Panc1 (cell line): ENCODE measurements around the gene ZNF19. TPM values are rescaled to one million over a fixed set of nuclear protein-coding genes. Genes with fewer than 3 reads are reported as not detected.

Source experiments
- ATAC-seq: fragments of 200-7000 bp; cut with Tn5 transposase; 2 replicates; pipeline ENCODE4 v1.9.1; 2020; ENCODE audit warnings: mild to moderate bottlenecking, moderate library complexity
- BruUV-seq: library from RNA; stranded (reverse); fragments of 400-500 nt; replicated peaks from 2 replicates; lab custom pipeline; 2021; lab: Mats Ljungman, UMichigan
- CTCF ChIA-PET: fragments of 300-600 bp; sonication (Branson Sonifier 250); formaldehyde crosslinking; loops from one replicate; lab custom pipeline; 2022; ENCODE audit warnings: antibody characterized with exemption; lab: Charles Lee
- POLR2A ChIA-PET: fragments of 300-600 bp; sonication (Branson Sonifier 250); formaldehyde crosslinking; loops from one replicate; lab custom pipeline; 2022; ENCODE audit warnings: antibody characterized with exemption; lab: Charles Lee
- DNase-seq: peaks from one replicate; pipeline ENCODE4 v3.0.0-alpha.2; 2010; ENCODE audit warnings: low read depth, low spot score
- H3K27ac ChIP-seq: 2 replicates; pipeline ENCODE4 v1.5.1; 2011; ENCODE audit warnings: mild to moderate bottlenecking, low read length, inconsistent platforms
- H3K27me3 ChIP-seq: fragments of 200-500 bp; sonication (Bioruptor generic); 2 replicates; pipeline ENCODE4 v1.6.0; 2014; ENCODE audit warnings: low read length, inconsistent platforms; ENCODE audit not compliant: control insufficient read depth, insufficient read depth
- H3K36me3 ChIP-seq: fragments of 200-500 bp; sonication (Bioruptor generic); 2 replicates; pipeline ENCODE4 v1.5.1; 2014; ENCODE audit warnings: inconsistent platforms, mild to moderate bottlenecking, low read length, moderate library complexity; ENCODE audit not compliant: control insufficient read depth, insufficient read depth
- H3K4me1 ChIP-seq: 2 replicates; pipeline ENCODE4 v1.5.1; 2011; ENCODE audit warnings: inconsistent platforms, mild to moderate bottlenecking, low read length, moderate library complexity; ENCODE audit not compliant: control insufficient read depth, insufficient read depth
- H3K4me3 ChIP-seq, 2 experiments: 2 replicates each; pipeline ENCODE4 v1.5.1; 2011 to 2012; ENCODE audit warnings: low read depth in 2 of 2, low read length in 2 of 2, mild to moderate bottlenecking in 2 of 2, inconsistent platforms in 1 of 2, moderate library complexity in 1 of 2
- H3K9me3 ChIP-seq: fragments of 200-500 bp; sonication (Bioruptor generic); 2 replicates; pipeline ENCODE4 v1.5.1; 2014; ENCODE audit warnings: low read depth, mild to moderate bottlenecking, inconsistent platforms, low read length, moderate library complexity; ENCODE audit not compliant: control insufficient read depth, insufficient read depth
- POLR2AphosphoS5 ChIP-seq: IDR thresholded peaks from 2 replicates; pipeline ENCODE4 v1.6.1; 2012; ENCODE audit warnings: mild to moderate bottlenecking, low read depth, low read length, moderate library complexity
- SIN3A ChIP-seq: IDR thresholded peaks from 2 replicates; pipeline ENCODE4 v1.6.1; 2012; ENCODE audit warnings: low read depth, mild to moderate bottlenecking, low read length, moderate library complexity, borderline replicate concordance; ENCODE audit not compliant: insufficient read depth
- TCF7L2 ChIP-seq: IDR thresholded peaks from 2 replicates; pipeline ENCODE4 v1.6.1; 2011; ENCODE audit warnings: mild to moderate bottlenecking, low read depth, low read length, inconsistent platforms
- in situ Hi-C: cut with HindIII; loops from 2 replicates; pipeline ENCODE4 v1.10.0; 2016; ENCODE audit warnings: low sequenced_read_pairs, low pct_unique_long_range_greater_than_20kb
- intact Hi-C: fragments of 100-400 bp; cut with micrococcal nuclease; formaldehyde crosslinking; loops from one replicate; pipeline ENCODE4 v1.10.0; 2022; ENCODE audit not compliant: unreplicated experiment
- total RNA-seq: library from RNA; stranded (reverse); gene quantifications from one replicate; pipeline ENCODE4 v1.2.1, GENCODE V29; 2021; ENCODE audit not compliant: unreplicated experiment
- TF ChIP-seq, protein P1 (sequence below): fragments of 450-650 bp; IDR thresholded peaks from 2 replicates; pipeline ENCODE4 v1.5.1; 2017; ENCODE audit warnings: mild to moderate bottlenecking
- TF ChIP-seq, protein P2 (sequence below), 2 experiments: IDR thresholded peaks; 2 replicates each; pipeline ENCODE4 v1.6.1; 2011 to 2012; ENCODE audit warnings: low read depth in 2 of 2, control low read depth in 1 of 2, low read length in 1 of 2, mild to moderate bottlenecking in 1 of 2, moderate library complexity in 1 of 2; ENCODE audit not compliant: insufficient read depth in 1 of 2

Gene ZNF19
- total RNA-seq, 1 experiment from 2014 or later = 2.5 TPM

DNA sequence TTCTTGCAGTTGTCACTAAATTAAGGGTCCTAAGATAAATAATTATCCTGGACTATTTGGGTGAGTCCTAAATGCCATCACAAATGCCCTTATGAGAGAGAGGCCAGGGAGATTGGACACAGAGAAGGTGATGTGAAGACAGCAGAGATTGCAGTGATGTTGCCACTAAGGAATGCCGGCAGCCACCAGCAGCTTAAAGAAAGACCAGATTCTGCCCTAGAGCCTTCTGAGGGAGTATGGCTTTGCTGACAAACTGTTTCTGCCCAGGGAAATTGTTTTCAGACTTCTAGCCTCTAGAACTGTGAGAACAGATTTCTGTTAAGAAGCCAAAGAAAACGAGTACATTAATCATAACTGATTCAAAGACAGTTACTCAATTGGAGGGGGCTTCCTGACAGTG is 17.1 kb downstream of the ZNF19 start:
- DNase-seq (no peak), ATAC-seq (no peak)
- no peak overlapping the region for H3K4me3 ChIP-seq
- H3K27ac ChIP-seq = no peak overlapping the region
- in situ Hi-C loops (no loop called here), intact Hi-C loops (no loop called here)
- H3K9me3 ChIP-seq = peaks cover 6% of the 10 kb centered on the region; the same call in 1 of the 2 replicates
- TF ChIP-seq TCF7L2 (no peak), POLR2AphosphoS5 (no peak), SIN3A (no peak)
- TF ChIP-seq, protein P1, sequence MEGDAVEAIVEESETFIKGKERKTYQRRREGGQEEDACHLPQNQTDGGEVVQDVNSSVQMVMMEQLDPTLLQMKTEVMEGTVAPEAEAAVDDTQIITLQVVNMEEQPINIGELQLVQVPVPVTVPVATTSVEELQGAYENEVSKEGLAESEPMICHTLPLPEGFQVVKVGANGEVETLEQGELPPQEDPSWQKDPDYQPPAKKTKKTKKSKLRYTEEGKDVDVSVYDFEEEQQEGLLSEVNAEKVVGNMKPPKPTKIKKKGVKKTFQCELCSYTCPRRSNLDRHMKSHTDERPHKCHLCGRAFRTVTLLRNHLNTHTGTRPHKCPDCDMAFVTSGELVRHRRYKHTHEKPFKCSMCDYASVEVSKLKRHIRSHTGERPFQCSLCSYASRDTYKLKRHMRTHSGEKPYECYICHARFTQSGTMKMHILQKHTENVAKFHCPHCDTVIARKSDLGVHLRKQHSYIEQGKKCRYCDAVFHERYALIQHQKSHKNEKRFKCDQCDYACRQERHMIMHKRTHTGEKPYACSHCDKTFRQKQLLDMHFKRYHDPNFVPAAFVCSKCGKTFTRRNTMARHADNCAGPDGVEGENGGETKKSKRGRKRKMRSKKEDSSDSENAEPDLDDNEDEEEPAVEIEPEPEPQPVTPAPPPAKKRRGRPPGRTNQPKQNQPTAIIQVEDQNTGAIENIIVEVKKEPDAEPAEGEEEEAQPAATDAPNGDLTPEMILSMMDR = no peak
- TF ChIP-seq, protein P2, sequence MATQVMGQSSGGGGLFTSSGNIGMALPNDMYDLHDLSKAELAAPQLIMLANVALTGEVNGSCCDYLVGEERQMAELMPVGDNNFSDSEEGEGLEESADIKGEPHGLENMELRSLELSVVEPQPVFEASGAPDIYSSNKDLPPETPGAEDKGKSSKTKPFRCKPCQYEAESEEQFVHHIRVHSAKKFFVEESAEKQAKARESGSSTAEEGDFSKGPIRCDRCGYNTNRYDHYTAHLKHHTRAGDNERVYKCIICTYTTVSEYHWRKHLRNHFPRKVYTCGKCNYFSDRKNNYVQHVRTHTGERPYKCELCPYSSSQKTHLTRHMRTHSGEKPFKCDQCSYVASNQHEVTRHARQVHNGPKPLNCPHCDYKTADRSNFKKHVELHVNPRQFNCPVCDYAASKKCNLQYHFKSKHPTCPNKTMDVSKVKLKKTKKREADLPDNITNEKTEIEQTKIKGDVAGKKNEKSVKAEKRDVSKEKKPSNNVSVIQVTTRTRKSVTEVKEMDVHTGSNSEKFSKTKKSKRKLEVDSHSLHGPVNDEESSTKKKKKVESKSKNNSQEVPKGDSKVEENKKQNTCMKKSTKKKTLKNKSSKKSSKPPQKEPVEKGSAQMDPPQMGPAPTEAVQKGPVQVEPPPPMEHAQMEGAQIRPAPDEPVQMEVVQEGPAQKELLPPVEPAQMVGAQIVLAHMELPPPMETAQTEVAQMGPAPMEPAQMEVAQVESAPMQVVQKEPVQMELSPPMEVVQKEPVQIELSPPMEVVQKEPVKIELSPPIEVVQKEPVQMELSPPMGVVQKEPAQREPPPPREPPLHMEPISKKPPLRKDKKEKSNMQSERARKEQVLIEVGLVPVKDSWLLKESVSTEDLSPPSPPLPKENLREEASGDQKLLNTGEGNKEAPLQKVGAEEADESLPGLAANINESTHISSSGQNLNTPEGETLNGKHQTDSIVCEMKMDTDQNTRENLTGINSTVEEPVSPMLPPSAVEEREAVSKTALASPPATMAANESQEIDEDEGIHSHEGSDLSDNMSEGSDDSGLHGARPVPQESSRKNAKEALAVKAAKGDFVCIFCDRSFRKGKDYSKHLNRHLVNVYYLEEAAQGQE (IDR thresholded peaks at IDR 0.05; ENCODE audit: insufficient read depth in 1 of 2, low read depth in 2 of 2, low read length in 1 of 2) = no peak
- CTCF ChIA-PET = no interaction called here
- no TSS peak for BruUV-seq
- POLR2A ChIA-PET = interaction anchor here (0.6 kb wide), 1 partner anchor 12 kb away, joined by 4 read pairs; no protein-coding TSS in a partner anchor
- H3K36me3 ChIP-seq = no peaks in the 10 kb centered on the region
- H3K27me3 ChIP-seq = no peaks in the 10 kb centered on the region
- no peaks in the 10 kb centered on the region for H3K4me1 ChIP-seq

DNA sequence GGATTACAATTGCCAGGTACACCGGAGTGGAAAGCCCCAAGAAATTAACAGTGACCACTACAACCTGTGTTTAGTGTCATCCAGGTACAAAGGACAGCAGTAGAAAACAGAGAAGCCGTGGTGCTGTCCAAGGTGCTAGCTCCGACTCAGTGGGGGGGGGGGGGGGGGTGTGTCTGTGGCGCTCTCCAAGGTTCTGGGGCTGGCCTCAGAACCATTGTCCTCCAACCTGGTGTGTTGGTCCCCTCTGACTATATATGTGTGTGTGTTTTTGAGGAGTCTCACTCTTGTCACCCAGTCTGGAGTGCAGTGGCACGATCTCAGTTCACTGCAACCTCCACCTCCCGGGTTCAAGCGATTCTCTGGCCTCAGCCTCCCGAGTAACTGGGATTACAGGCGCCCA is 21.3 kb downstream of the ZNF19 start:
- in situ Hi-C loops = no loop called here
- no peaks in the 10 kb centered on the region for H3K27me3 ChIP-seq
- ChIA-PET CTCF (no interaction called here), POLR2A (interaction anchor here (0.6 kb wide), 1 partner anchor 1688 kb away, joined by 4 read pairs; no protein-coding TSS in a partner anchor)
- no peaks in the 10 kb centered on the region; the same call in 1 of the 2 replicates for H3K4me1 ChIP-seq
- ATAC-seq = no peak
- H3K36me3 ChIP-seq = no peaks in the 10 kb centered on the region
- intact Hi-C loops = no loop called here
- H3K4me3 ChIP-seq = no peak overlapping the region
- BruUV-seq = no TSS peak
- TF ChIP-seq POLR2AphosphoS5 = no peak
- TF ChIP-seq, protein P2 (IDR thresholded peaks at IDR 0.05; ENCODE audit: insufficient read depth in 1 of 2, low read depth in 2 of 2, low read length in 1 of 2) = peak; percentile 90 to 94
- no peak for DNase-seq
- H3K27ac ChIP-seq = no peak overlapping the region
- no peaks in the 10 kb centered on the region for H3K9me3 ChIP-seq
